ENCODE data around the gene CRHR1. TPM values are rescaled to one million over a fixed set of nuclear protein-coding genes. Genes with fewer than 3 reads are reported as not detected.

Gene CRHR1
- total and polyA plus RNA-seq, 10 of the 15 experiments (the other 5 are each of a cell fraction or from before 2014, with no cell fraction given) = 0.08 TPM; not detected in 9

GRCh38 chr17:45845376-45846185 lies 61.5 kb downstream of the CRHR1 start:
- Histone ChIP-seq H3K9ac (ENCODE audit: control insufficient read depth, insufficient read depth, low read length) (no peak overlapping the region), H3K36me3 (ENCODE audit: control insufficient read depth in 2 of 2, insufficient read depth in 2 of 2, low read length in 1 of 2) (no peaks in the 10 kb centered on the region), H2AFZ (ENCODE audit: control insufficient read depth, low read depth, low read length) (no peak overlapping the region), H3K4me1 (ENCODE audit: control insufficient read depth, insufficient read depth, low read length) (no peaks in the 10 kb centered on the region), H4K20me1 (ENCODE audit: control insufficient read depth, insufficient read depth) (no peaks in the 10 kb centered on the region), H3K27me3 (replicated peaks in 1 of 2; ENCODE audit: control insufficient read depth in 2 of 2, insufficient read depth in 2 of 2, low read length in 1 of 2) (no peaks in the 10 kb centered on the region; a peak in 2 of 4 replicates), H3K27ac (ENCODE audit: control insufficient read depth, insufficient read depth) (no peak overlapping the region), H3K79me2 (ENCODE audit: control insufficient read depth, insufficient read depth, low read length) (no peaks in the 10 kb centered on the region), H3K4me3 (no peak overlapping the region), H3K9me3 (replicated peaks; ENCODE audit: control insufficient read depth, insufficient read depth, low read length) (no peaks in the 10 kb centered on the region), H3K4me2 (ENCODE audit: control insufficient read depth, insufficient read depth) (no peak overlapping the region)
- no peak for ATAC-seq
- intact Hi-C loops (cut with micrococcal nuclease; ENCODE audit: unreplicated experiment) = no loop called here
- no peak for FAIRE-seq
- ChIA-PET POLR2A (no interaction called here), CTCF (no interaction called here), SMC1A (ENCODE audit: uncharacterized antibody, unreplicated experiment) (no interaction called here), RAD21 (ENCODE audit: unreplicated experiment) (no interaction called here)
- 44% methylated on average over 35 of the region's 35 CpGs for WGBS (ENCODE audit: insufficient coverage, insufficient replicate concordance, low lambda C conversion rate, missing lambda C conversion rate)
- no TSS peak for BruUV-seq (replicated peaks)
- TF ChIP-seq ZBED1 (IDR thresholded peaks at IDR 0.05; ENCODE audit: borderline replicate concordance) = no peak
- no peak for TF ChIP-seq E2F4 (IDR thresholded peaks at IDR 0.05; ENCODE audit: low read depth, low read length)
- no peak for TF ChIP-seq ZNF274 (IDR thresholded peaks at IDR 0.05; ENCODE audit: insufficient read depth, insufficient read length)
- TF ChIP-seq ZNF384 (IDR thresholded peaks at IDR 0.05; ENCODE audit: borderline replicate concordance, low read depth, low read length) = no peak
- TF ChIP-seq YBX1 (IDR thresholded peaks at IDR 0.05) = no peak
- no peak for TF ChIP-seq SMAD5 (IDR thresholded peaks at IDR 0.05; ENCODE audit: low read depth)
- no peak for TF ChIP-seq MTA3 (IDR thresholded peaks at IDR 0.05; ENCODE audit: borderline replicate concordance, low read length)
- no peak for TF ChIP-seq JUND (IDR thresholded peaks at IDR 0.05; ENCODE audit: low read depth, low read length)
- no peak for TF ChIP-seq ZSCAN29 (IDR thresholded peaks at IDR 0.05)
- TF ChIP-seq MYC (IDR thresholded peaks at IDR 0.05; ENCODE audit: insufficient read depth, insufficient read length, insufficient replicate concordance, low read length, severe bottlenecking) = no peak
- no peak for TF ChIP-seq LARP7 (IDR thresholded peaks at IDR 0.05)
- no peak for TF ChIP-seq MAX (IDR thresholded peaks at IDR 0.05; ENCODE audit: low read depth, low read length)
- TF ChIP-seq KLF5 (IDR thresholded peaks at IDR 0.05; ENCODE audit: partially characterized antibody) = no peak
- TF ChIP-seq PAX8 (IDR thresholded peaks at IDR 0.05) = no peak
- in situ Hi-C loops (cut with MboI) = loop anchor here (25.0 kb wide), 1 partner anchor 433 kb away; no protein-coding TSS in a partner anchor
- DNase-seq (ENCODE audit: low read depth, low spot score) = no peak

All from GM12878 (cell line).